Tibial nerve (tissue), 4 donors: Measurements from ENCODE around the gene SFI1. TPM values are rescaled to one million over a fixed set of nuclear protein-coding genes. Genes with fewer than 3 reads are reported as not detected.
"Not testable (repeated sequence)": the region's sequence is repeated elsewhere in the genome, so short reads cannot be mapped to it uniquely, and the experiment has no call there.

Experiments used
- DNase-seq, 2 donors: peaks; one replicate each; pipeline ENCODE4 v3.0.0-alpha.2; 2019; ENCODE audit warnings: low spot score in 2 of 2
- H3K27ac ChIP-seq, 4 donors: fragments of 200-600 bp; sonication (generic) in 3 of 4; one replicate each; pipeline ENCODE4 v1.5.1; 2017 to 2019; ENCODE audit warnings: mild to moderate bottlenecking in 1 of 4
- H3K27me3 ChIP-seq, 2 donors: fragments of 200-600 bp; sonication (generic) in 1 of 2; one replicate each; pipeline versions ENCODE4 v1.5.1 to v1.6.0; 2017 to 2019
- H3K36me3 ChIP-seq, 3 donors: fragments of 200-600 bp; sonication (generic); one replicate each; pipeline ENCODE4 v1.5.1; 2018 to 2019
- H3K4me1 ChIP-seq, 4 donors: fragments of 200-600 bp; sonication (generic) in 3 of 4; one replicate each; pipeline ENCODE4 v1.5.1; 2017 to 2019
- H3K4me3 ChIP-seq, 4 donors: fragments of 200-600 bp; sonication (generic) in 3 of 4; one replicate each; pipeline ENCODE4 v1.5.1; 2017 to 2019; ENCODE audit warnings: mild to moderate bottlenecking in 1 of 4, moderate library complexity in 1 of 4
- H3K9me3 ChIP-seq, 4 donors: fragments of 200-600 bp; sonication (generic) in 3 of 4; one replicate each; pipeline ENCODE4 v1.5.1; 2017 to 2019
- CTCF ChIP-seq, 5 experiments: fragments of 200-600 bp in 3 of 5; fragments of 450-650 bp in 2 of 5; sonication (generic) in 3 of 5; IDR thresholded peaks; one replicate each; pipeline ENCODE4 v1.5.1; 2016 to 2019; ENCODE audit warnings: antibody characterized with exemption in 5 of 5, mild to moderate bottlenecking in 3 of 5, moderate library complexity in 2 of 5
- EP300 ChIP-seq, 2 donors: sonication (generic); formaldehyde crosslinking; IDR thresholded peaks; one replicate each; pipeline ENCODE4 v1.6.1; 2017; ENCODE audit warnings: antibody characterized with exemption in 2 of 2, mild to moderate bottlenecking in 1 of 2
- POLR2A ChIP-seq, 2 donors: fragments of 450-650 bp; IDR thresholded peaks; one replicate each; pipeline ENCODE4 v1.6.1; 2017; ENCODE audit warnings: antibody characterized with exemption in 2 of 2, mild to moderate bottlenecking in 2 of 2, moderate library complexity in 2 of 2
- WGBS, 2 donors: methylation state at CpG; one replicate each; pipeline ENCODE4 v1.1.5; 2018; 5-methylcytosine and 5-hydroxymethylcytosine counted together
- total RNA-seq, 4 donors: library from RNA; depleted of rRNA; stranded (reverse); fragments of >200 nt; gene quantifications; one replicate each; pipeline ENCODE4 v1.1.0, GENCODE V29; 2016

SFI1 gene
- total RNA-seq, 4 donors from 2014 or later: 30.4 to 66.9 (median 49.5) TPM

- 94 to 95% methylated on average over 4 of the region's 4 CpGs for WGBS, 2 donors
- Histone ChIP-seq H3K4me1 (no peaks in the 10 kb centered on the region), H3K9me3 (peaks cover 0 to 9% (median 0%) of the 10 kb centered on the region in 4 donors), H3K27ac (no peak overlapping the region), H3K4me3 (no peak overlapping the region), H3K27me3 (no peaks in the 10 kb centered on the region), H3K36me3 (peaks cover 0 to 43% (median 0%) of the 10 kb centered on the region in 3 donors)
- TF ChIP-seq CTCF (IDR thresholded peaks at IDR 0.05): no peak
- TF ChIP-seq POLR2A (IDR thresholded peaks at IDR 0.05): no peak
- TF ChIP-seq EP300 (IDR thresholded peaks at IDR 0.05): no peak
- no peak for DNase-seq
Measured at GRCh38 chr22:31508536-31508935, 12.2 kb downstream of the SFI1 start.

GRCh38 chr22:31509061-31509762 is 12.9 kb downstream of the SFI1 start:
- no peaks in the 10 kb centered on the region for H3K27me3 ChIP-seq
- no peak overlapping the region for H3K4me3 ChIP-seq
- H3K27ac ChIP-seq: no peak overlapping the region
- no peak for DNase-seq
- no peak for TF ChIP-seq CTCF (IDR thresholded peaks at IDR 0.05)
- TF ChIP-seq POLR2A (IDR thresholded peaks at IDR 0.05): no peak
- no peak for TF ChIP-seq EP300 (IDR thresholded peaks at IDR 0.05)
- WGBS, 2 donors: 86 to 90% methylated on average over 6 of the region's 6 CpGs
- H3K4me1 ChIP-seq: no peaks in the 10 kb centered on the region
- peaks cover 0 to 46% (median 0%) of the 10 kb centered on the region in 3 donors for H3K36me3 ChIP-seq
- H3K9me3 ChIP-seq: peaks cover 0 to 9% (median 0%) of the 10 kb centered on the region in 4 donors

- no peaks in the 10 kb centered on the region for H3K9me3 ChIP-seq
- TF ChIP-seq CTCF (IDR thresholded peaks at IDR 0.05): no peak
- TF ChIP-seq POLR2A (IDR thresholded peaks at IDR 0.05): no peak
- no peak for TF ChIP-seq EP300 (IDR thresholded peaks at IDR 0.05)
- no peaks in the 10 kb centered on the region for H3K27me3 ChIP-seq
- no peak overlapping the region for H3K4me3 ChIP-seq
- H3K27ac ChIP-seq: no peak overlapping the region
- whole genome bisulfite sequencing, 2 donors: 62 to 74% methylated on average over 4 of the region's 4 CpGs
- H3K36me3 ChIP-seq: peaks cover 0 to 8% (median 0%) of the 10 kb centered on the region in 3 donors
- DNase-seq: no peak
- H3K4me1 ChIP-seq: no peaks in the 10 kb centered on the region
Measured at GRCh38 chr22:31520051-31520450, 23.7 kb downstream of the SFI1 start.

GRCh38 chr22:31524132-31524531 is 27.8 kb downstream of the SFI1 start:
- not testable (repeated sequence) for H3K36me3 ChIP-seq, H3K9me3 ChIP-seq, H3K4me3 ChIP-seq, H3K4me1 ChIP-seq, H3K27me3 ChIP-seq, H3K27ac ChIP-seq, DNase-seq
- WGBS, 2 donors: 93 to 95% methylated on average over 5 of the region's 5 CpGs

- TF ChIP-seq POLR2A (IDR thresholded peaks at IDR 0.05) (no peak), EP300 (IDR thresholded peaks at IDR 0.05) (no peak), CTCF (IDR thresholded peaks at IDR 0.05) (no peak)
- H3K36me3 ChIP-seq: peaks cover 0 to 3% (median 0%) of the 10 kb centered on the region in 3 donors
- H3K4me3 ChIP-seq: no peak overlapping the region
- DNase-seq: no peak
- H3K9me3 ChIP-seq: no peaks in the 10 kb centered on the region
- H3K27ac ChIP-seq: no peak overlapping the region
- 86 to 91% methylated on average over 7 of the region's 7 CpGs for WGBS, 2 donors
- no peaks in the 10 kb centered on the region for H3K27me3 ChIP-seq
- peaks cover 0 to 4% (median 0%) of the 10 kb centered on the region in 4 donors for H3K4me1 ChIP-seq
Measured at GRCh38 chr22:31526270-31526669, 29.9 kb downstream of the SFI1 start.
